Spleen (tissue), 7 donors: Measurements from ENCODE around the gene ATP10D.

Source experiments
- POLR2A ChIP-seq, 3 donors: fragments of 450-650 bp; IDR thresholded peaks; one replicate each; pipeline ENCODE4 v1.5.1; 2017; ENCODE audit warnings: antibody characterized with exemption in 3 of 3, mild to moderate bottlenecking in 1 of 3
- POLR2AphosphoS5 ChIP-seq, 3 donors: sonication (generic); formaldehyde crosslinking; IDR thresholded peaks; one replicate each; pipeline ENCODE4 v1.5.1; 2017; ENCODE audit warnings: antibody characterized with exemption in 3 of 3
- TF ChIP-seq, protein P1 (sequence below), 11 experiments: fragments of 200-600 bp in 7 of 11; fragments of 450-650 bp in 4 of 11; sonication (generic) in 4 of 11; IDR thresholded peaks in 8 of 11; conservative IDR thresholded peaks in 3 of 11; 1 replicate in 7 of 11; 2 replicates in 4 of 11; pipeline versions ENCODE4 v1.4.0 to v1.8.0; 2016 to 2021; ENCODE audit warnings: antibody characterized with exemption in 11 of 11, inconsistent platforms in 4 of 11, mild to moderate bottlenecking in 1 of 11
- donor health status: DM: no; HTN: no; CAD: no; lungs with moderate emphysema.
- donor health status: DM: no; HTN: no; CAD: no.
- donor health status: DM: no; HTN: no; CAD: no.

DNA sequence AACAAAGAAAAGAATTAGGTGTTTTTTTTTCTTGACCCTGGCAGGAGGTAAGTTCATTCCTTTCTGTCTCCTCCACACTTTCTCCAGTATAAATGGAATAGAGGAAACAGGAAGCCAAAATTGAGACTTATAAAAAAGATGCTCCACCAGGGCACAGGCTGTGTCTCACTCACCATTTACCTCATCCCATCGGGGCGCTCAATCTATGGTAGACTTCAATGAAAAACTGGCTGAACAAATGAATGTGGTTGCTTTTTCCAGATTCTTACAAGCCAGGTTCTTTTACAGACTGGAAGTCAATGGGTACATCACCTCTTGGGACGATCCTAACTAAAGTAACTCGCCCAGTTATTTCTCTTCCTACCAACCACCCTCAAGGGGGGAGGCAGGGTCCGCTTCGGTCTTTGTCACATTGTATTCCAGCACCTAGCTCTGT lies 22.3 kb upstream of the ATP10D start:
- TF ChIP-seq, protein P1, sequence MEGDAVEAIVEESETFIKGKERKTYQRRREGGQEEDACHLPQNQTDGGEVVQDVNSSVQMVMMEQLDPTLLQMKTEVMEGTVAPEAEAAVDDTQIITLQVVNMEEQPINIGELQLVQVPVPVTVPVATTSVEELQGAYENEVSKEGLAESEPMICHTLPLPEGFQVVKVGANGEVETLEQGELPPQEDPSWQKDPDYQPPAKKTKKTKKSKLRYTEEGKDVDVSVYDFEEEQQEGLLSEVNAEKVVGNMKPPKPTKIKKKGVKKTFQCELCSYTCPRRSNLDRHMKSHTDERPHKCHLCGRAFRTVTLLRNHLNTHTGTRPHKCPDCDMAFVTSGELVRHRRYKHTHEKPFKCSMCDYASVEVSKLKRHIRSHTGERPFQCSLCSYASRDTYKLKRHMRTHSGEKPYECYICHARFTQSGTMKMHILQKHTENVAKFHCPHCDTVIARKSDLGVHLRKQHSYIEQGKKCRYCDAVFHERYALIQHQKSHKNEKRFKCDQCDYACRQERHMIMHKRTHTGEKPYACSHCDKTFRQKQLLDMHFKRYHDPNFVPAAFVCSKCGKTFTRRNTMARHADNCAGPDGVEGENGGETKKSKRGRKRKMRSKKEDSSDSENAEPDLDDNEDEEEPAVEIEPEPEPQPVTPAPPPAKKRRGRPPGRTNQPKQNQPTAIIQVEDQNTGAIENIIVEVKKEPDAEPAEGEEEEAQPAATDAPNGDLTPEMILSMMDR (IDR thresholded peaks at IDR 0.05 in 8 of 11, conservative IDR thresholded peaks at IDR 0.05 in 3 of 11) = no peak
- TF ChIP-seq POLR2AphosphoS5 (IDR thresholded peaks at IDR 0.05) = no peak
- no peak for TF ChIP-seq POLR2A (IDR thresholded peaks at IDR 0.05)
